Neural cell (in vitro differentiated cells): Measurements from ENCODE around the gene CSMD2. TPM values are rescaled to one million over a fixed set of nuclear protein-coding genes. Genes with fewer than 3 reads are reported as not detected.

Source experiments
- H2AFZ ChIP-seq: fragments of 200-600, 300-800 bp; sonication (generic), shearing (Covaris generic); 2 replicates; pipeline ENCODE4 v1.6.0; 2014; ENCODE audit warnings: low read depth, mild to moderate bottlenecking, antibody characterized with exemption, low read length, moderate library complexity
- H3F3A ChIP-seq: fragments of 200-600 bp; shearing (Covaris generic); 2 replicates; pipeline ENCODE4 v1.6.1; 2016; ENCODE audit warnings: mild to moderate bottlenecking, moderate library complexity, mixed read lengths, antibody characterized with exemption, low read length; ENCODE audit not compliant: insufficient read depth, poor library complexity, severe bottlenecking
- H3K27ac ChIP-seq: fragments of 200-600, 300-800 bp; sonication (generic), shearing (Covaris generic); 2 replicates; pipeline ENCODE4 v1.5.1; 2014; ENCODE audit warnings: mild to moderate bottlenecking, low read length, moderate library complexity
- H3K27me3 ChIP-seq: fragments of 300-800, 200-600 bp; sonication (generic), shearing (Covaris generic); 2 replicates; pipeline ENCODE4 v1.6.0; 2014; ENCODE audit warnings: mild to moderate bottlenecking, low read depth, low read length, moderate library complexity; ENCODE audit not compliant: insufficient read depth
- H3K36me3 ChIP-seq: fragments of 300-800, 200-600 bp; sonication (generic), shearing (Covaris generic); 2 replicates; pipeline ENCODE4 v1.5.1; 2014; ENCODE audit warnings: mild to moderate bottlenecking, antibody characterized with exemption, low read length, moderate library complexity; ENCODE audit not compliant: insufficient read depth
- H3K4me2 ChIP-seq: fragments of 300-800, 200-600 bp; sonication (generic), shearing (Covaris generic); 2 replicates; pipeline ENCODE4 v1.6.0; 2014; ENCODE audit warnings: mild to moderate bottlenecking, low read length
- H3K4me3 ChIP-seq: fragments of 300-800, 200-600 bp; sonication (generic), shearing (Covaris generic); 2 replicates; pipeline ENCODE4 v1.5.1; 2014; ENCODE audit warnings: mild to moderate bottlenecking, low read length, moderate library complexity
- H3K79me2 ChIP-seq: fragments of 200-600 bp; shearing (Covaris generic); replicated peaks from 2 replicates; pipeline ENCODE4 v1.6.0; 2014; ENCODE audit warnings: mild to moderate bottlenecking, low read length, moderate library complexity; ENCODE audit not compliant: insufficient read depth
- H3K9ac ChIP-seq: fragments of 300-800, 200-600 bp; sonication (generic), shearing (Covaris generic); 2 replicates; pipeline ENCODE4 v1.6.1; 2016; ENCODE audit warnings: mild to moderate bottlenecking, low read length, mixed read lengths
- H3K9me2 ChIP-seq: fragments of 200-600 bp; shearing (Covaris generic); 2 replicates; pipeline ENCODE4 v1.6.1; 2016; ENCODE audit warnings: mild to moderate bottlenecking, low read length, mixed read lengths; ENCODE audit not compliant: insufficient read depth
- H3K9me3 ChIP-seq: fragments of 200-600, 300-800 bp; sonication (generic), shearing (Covaris generic); 2 replicates; pipeline ENCODE4 v1.6.1; 2016; ENCODE audit warnings: mild to moderate bottlenecking, mixed run types, low read length, moderate library complexity, mixed read lengths
- H4K20me1 ChIP-seq: fragments of 200-600 bp; shearing (Covaris generic); 2 replicates; pipeline ENCODE4 v1.6.1; 2016; ENCODE audit warnings: mild to moderate bottlenecking, mixed run types; ENCODE audit not compliant: insufficient read depth
- EP300 ChIP-seq: fragments of 450-650 bp; conservative IDR thresholded peaks from 2 replicates; pipeline ENCODE4 v1.6.1; 2014; ENCODE audit warnings: antibody characterized with exemption, mild to moderate bottlenecking, moderate library complexity; ENCODE audit not compliant: poor library complexity, severe bottlenecking
- EZH2 ChIP-seq: fragments of 200-600, 300-800 bp; shearing (Covaris generic), sonication (generic); IDR thresholded peaks from 2 replicates; pipeline ENCODE4 v1.6.1; 2014; ENCODE audit warnings: antibody characterized with exemption, low read length, borderline replicate concordance, mild to moderate bottlenecking; ENCODE audit not compliant: insufficient read depth, poor library complexity, severe bottlenecking
- MXI1 ChIP-seq: fragments of 450-650 bp; conservative IDR thresholded peaks from 2 replicates; pipeline ENCODE4 v1.6.1; 2014; ENCODE audit warnings: antibody characterized with exemption, mild to moderate bottlenecking; ENCODE audit not compliant: poor library complexity, severe bottlenecking
- POLR2AphosphoS5 ChIP-seq: IDR thresholded peaks from 2 replicates; pipeline ENCODE4 v1.6.1; 2012
- RAD21 ChIP-seq: fragments of 450-650 bp; conservative IDR thresholded peaks from 2 replicates; pipeline ENCODE4 v1.6.1; 2014; ENCODE audit warnings: antibody characterized with exemption, mild to moderate bottlenecking, moderate library complexity
- REST ChIP-seq: IDR thresholded peaks from 2 replicates; pipeline ENCODE4 v1.6.1; 2012; ENCODE audit warnings: borderline replicate concordance
- SMC3 ChIP-seq: fragments of 450-650 bp; conservative IDR thresholded peaks from 2 replicates; pipeline ENCODE4 v1.6.1; 2014; ENCODE audit warnings: antibody characterized with exemption, mild to moderate bottlenecking, moderate library complexity; ENCODE audit not compliant: poor library complexity
- TAF1 ChIP-seq: IDR thresholded peaks from 2 replicates; pipeline ENCODE4 v1.6.1; 2012; ENCODE audit warnings: low read depth
- polyA plus RNA-seq: library from polyadenylated mRNA; depleted of rRNA; stranded (reverse); fragments of >200 nt; gene quantifications from 2 replicates; pipeline ENCODE4 v1.2.3, GENCODE V29; 2014
- TF ChIP-seq, protein P1 (sequence below): fragments of 450-650 bp; IDR thresholded peaks from 2 replicates; pipeline ENCODE4 v1.5.1; 2014; ENCODE audit warnings: antibody characterized with exemption, mild to moderate bottlenecking, moderate library complexity; ENCODE audit not compliant: poor library complexity, severe bottlenecking

CSMD2 gene
- polyA plus RNA-seq, 1 donor from 2014 or later = 9.6 TPM

- no peak overlapping the region for H3K27ac ChIP-seq
- no peaks in the 10 kb centered on the region for H3K27me3 ChIP-seq
- no peak overlapping the region for H3K4me2 ChIP-seq
- no peak overlapping the region for H2AFZ ChIP-seq
- no peaks in the 10 kb centered on the region for H3K79me2 ChIP-seq
- H4K20me1 ChIP-seq = no peaks in the 10 kb centered on the region
- no peaks in the 10 kb centered on the region for H3K9me3 ChIP-seq
- H3K9ac ChIP-seq = no peak overlapping the region
- no peaks in the 10 kb centered on the region for H3F3A ChIP-seq
- H3K4me3 ChIP-seq = no peak overlapping the region
- no peaks in the 10 kb centered on the region for H3K9me2 ChIP-seq
- no peak for TF ChIP-seq EP300
- TF ChIP-seq POLR2AphosphoS5 = no peak
- no peak for TF ChIP-seq EZH2
- no peak for TF ChIP-seq SMC3
- TF ChIP-seq TAF1 = no peak
- no peak for TF ChIP-seq MXI1
- TF ChIP-seq, protein P1, sequence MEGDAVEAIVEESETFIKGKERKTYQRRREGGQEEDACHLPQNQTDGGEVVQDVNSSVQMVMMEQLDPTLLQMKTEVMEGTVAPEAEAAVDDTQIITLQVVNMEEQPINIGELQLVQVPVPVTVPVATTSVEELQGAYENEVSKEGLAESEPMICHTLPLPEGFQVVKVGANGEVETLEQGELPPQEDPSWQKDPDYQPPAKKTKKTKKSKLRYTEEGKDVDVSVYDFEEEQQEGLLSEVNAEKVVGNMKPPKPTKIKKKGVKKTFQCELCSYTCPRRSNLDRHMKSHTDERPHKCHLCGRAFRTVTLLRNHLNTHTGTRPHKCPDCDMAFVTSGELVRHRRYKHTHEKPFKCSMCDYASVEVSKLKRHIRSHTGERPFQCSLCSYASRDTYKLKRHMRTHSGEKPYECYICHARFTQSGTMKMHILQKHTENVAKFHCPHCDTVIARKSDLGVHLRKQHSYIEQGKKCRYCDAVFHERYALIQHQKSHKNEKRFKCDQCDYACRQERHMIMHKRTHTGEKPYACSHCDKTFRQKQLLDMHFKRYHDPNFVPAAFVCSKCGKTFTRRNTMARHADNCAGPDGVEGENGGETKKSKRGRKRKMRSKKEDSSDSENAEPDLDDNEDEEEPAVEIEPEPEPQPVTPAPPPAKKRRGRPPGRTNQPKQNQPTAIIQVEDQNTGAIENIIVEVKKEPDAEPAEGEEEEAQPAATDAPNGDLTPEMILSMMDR = no peak
- no peak for TF ChIP-seq REST
- TF ChIP-seq RAD21 = no peak
- H3K36me3 ChIP-seq = peaks cover 8% of the 10 kb centered on the region
Observed at GRCh38 chr1:33697816-33698215, 467.2 kb downstream of the CSMD2 start.

DNA sequence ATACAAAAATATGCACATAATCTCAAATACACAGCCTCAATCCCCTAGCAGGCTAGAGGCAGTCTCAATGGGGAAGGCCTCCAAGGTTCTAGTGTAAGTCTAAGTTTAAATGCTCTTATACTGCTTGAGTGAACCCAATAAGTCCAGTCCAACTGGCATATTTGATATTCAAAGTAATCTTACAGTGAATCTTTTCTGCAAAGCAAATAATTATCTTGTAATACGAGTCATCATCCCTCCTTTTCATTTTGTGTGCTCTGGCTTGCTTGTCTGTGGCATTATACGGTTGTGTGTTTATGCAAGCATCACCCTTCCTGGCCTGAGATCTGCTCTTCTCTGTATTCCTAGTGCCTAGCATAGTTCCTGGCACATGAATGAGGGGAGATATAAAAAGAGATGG lies 468.1 kb downstream of the CSMD2 start:
- TF ChIP-seq SMC3 (no peak), EZH2 (no peak), POLR2AphosphoS5 (no peak), REST (no peak), EP300 (no peak), RAD21 (no peak), MXI1 (no peak), TAF1 (no peak)
- TF ChIP-seq, protein P1 = no peak
- H3K9me2 ChIP-seq = no peaks in the 10 kb centered on the region
- peaks cover 11% of the 10 kb centered on the region for H3K36me3 ChIP-seq

More for the DNA sequence above, 468.1 kb downstream of the CSMD2 start:
- H3K9ac ChIP-seq = no peak overlapping the region
- no peak overlapping the region for H2AFZ ChIP-seq
- no peaks in the 10 kb centered on the region for H3F3A ChIP-seq
- no peaks in the 10 kb centered on the region for H3K27me3 ChIP-seq
- H3K9me3 ChIP-seq = no peaks in the 10 kb centered on the region
- H3K4me3 ChIP-seq = no peak overlapping the region
- no peaks in the 10 kb centered on the region for H3K79me2 ChIP-seq
- no peak overlapping the region for H3K27ac ChIP-seq
- no peak overlapping the region for H3K4me2 ChIP-seq
- no peaks in the 10 kb centered on the region for H4K20me1 ChIP-seq
